Mammary epithelial cell (primary cell): Measurements from ENCODE around the gene ERC1.

Experiments used
- CTCF ChIP-seq, 2 donors: IDR thresholded peaks in 1 of 2; conservative IDR thresholded peaks in 1 of 2; 2 replicates each; pipeline ENCODE4 v1.5.1; 2011 to 2012; ENCODE audit warnings: inconsistent platforms in 2 of 2, low read length in 2 of 2, mild to moderate bottlenecking in 2 of 2, control low read depth in 1 of 2, low read depth in 1 of 2; ENCODE audit not compliant: insufficient read depth in 1 of 2; ENCODE audit errors: extremely low read depth in 1 of 2
- EZH2 ChIP-seq: IDR thresholded peaks from 2 replicates; pipeline ENCODE4 v1.6.1; 2012; ENCODE audit warnings: low read length, inconsistent platforms, borderline replicate concordance

- TF ChIP-seq CTCF (conservative IDR thresholded peaks at IDR 0.05 in 1 of 2, IDR thresholded peaks at IDR 0.05 in 1 of 2; ENCODE audit: extremely low read depth in 1 of 2, insufficient read depth in 1 of 2, low read depth in 1 of 2, low read length in 2 of 2), result no peak
- TF ChIP-seq EZH2, result no peak
These were observed 19.0 kb upstream of the ERC1 start for GRCh38 chr12:971991-972390.
